Transverse colon (tissue), 4 donors: ENCODE data around the gene MKLN1.

Experiments
- CTCF ChIP-seq, 5 experiments: fragments of 200-600 bp in 3 of 5; fragments of 450-650 bp in 2 of 5; sonication (generic) in 3 of 5; IDR thresholded peaks; 1 replicate in 2 of 5; 2 replicates in 3 of 5; pipeline ENCODE4 v1.5.1; 2016 to 2017; ENCODE audit warnings: antibody characterized with exemption in 5 of 5, inconsistent platforms in 3 of 5, mild to moderate bottlenecking in 2 of 5, moderate library complexity in 1 of 5
- EP300 ChIP-seq: sonication (generic); formaldehyde crosslinking; IDR thresholded peaks from one replicate; pipeline ENCODE4 v1.6.1; 2017; ENCODE audit warnings: antibody characterized with exemption, low read depth
- POLR2AphosphoS5 ChIP-seq, 3 donors: sonication (generic); formaldehyde crosslinking; IDR thresholded peaks; one replicate each; pipeline ENCODE4 v1.6.1; 2016; ENCODE audit warnings: antibody characterized with exemption in 3 of 3

- TF ChIP-seq EP300 (no peak), POLR2AphosphoS5 (IDR thresholded peaks at IDR 0.05) (no peak), CTCF (IDR thresholded peaks at IDR 0.05) (no peak)
These were observed 14.8 kb upstream of the MKLN1 start for GRCh38 chr7:131312838-131313237.
